Heart right ventricle (tissue), 16 donors: Measurements from ENCODE around the gene PICALM. TPM values are rescaled to one million over a fixed set of nuclear protein-coding genes. Genes with fewer than 3 reads are reported as not detected.

ENCODE experiments used
- ATAC-seq, 8 donors: fragments of 200-7000 bp; cut with Tn5 transposase; one replicate each; pipeline ENCODE4 v1.9.1; 2020; ENCODE audit warnings: mild to moderate bottlenecking in 8 of 8, moderate library complexity in 8 of 8, moderate number of reproducible peaks in 1 of 8
- DNase-seq, 2 donors: peaks; one replicate each; pipeline ENCODE4 v3.0.0-alpha.2; 2020
- H3K27ac ChIP-seq, 10 donors: fragments of 200-600 bp; sonication (generic) in 2 of 10; one replicate each; pipeline versions ENCODE4 v1.5.0 to v1.8.0; 2020 to 2022; ENCODE audit warnings: mild to moderate bottlenecking in 3 of 10
- H3K27me3 ChIP-seq, 7 donors: fragments of 200-600 bp; one replicate each; pipeline ENCODE4 v1.8.0; 2021 to 2022; ENCODE audit warnings: mild to moderate bottlenecking in 2 of 7
- H3K36me3 ChIP-seq, 9 donors: fragments of 200-600 bp; sonication (generic) in 1 of 9; one replicate each; pipeline versions ENCODE4 v1.5.0 to v1.8.0; 2020 to 2022; ENCODE audit warnings: mild to moderate bottlenecking in 2 of 9
- H3K4me1 ChIP-seq, 9 donors: fragments of 200-600 bp; sonication (generic) in 1 of 9; one replicate each; pipeline versions ENCODE4 v1.5.0 to v1.8.0; 2020 to 2022; ENCODE audit warnings: mild to moderate bottlenecking in 4 of 9
- H3K4me3 ChIP-seq, 10 donors: fragments of 200-600 bp; sonication (generic) in 2 of 10; one replicate each; pipeline versions ENCODE4 v1.5.0 to v1.8.0; 2020 to 2022; ENCODE audit warnings: mild to moderate bottlenecking in 7 of 10, moderate library complexity in 2 of 10
- H3K9me3 ChIP-seq, 11 donors: fragments of 200-600 bp in 10 of 11; sonication (generic) in 2 of 11; one replicate each; pipeline versions ENCODE4 v1.5.0 to v1.8.0; 2013 to 2022; ENCODE audit warnings: mild to moderate bottlenecking in 2 of 11, control low read depth in 1 of 11, moderate library complexity in 1 of 11
- CTCF ChIP-seq, 9 donors: fragments of 200-600 bp; sonication (generic) in 2 of 9; IDR thresholded peaks; one replicate each; pipeline versions ENCODE4 v1.5.0 to v1.8.0; 2021 to 2022; ENCODE audit warnings: antibody characterized with exemption in 9 of 9, mild to moderate bottlenecking in 5 of 9, moderate library complexity in 1 of 9
- WGBS, 2 donors: extraction: QIAGEN DNeasy Blood & Tissue Kit; methylation state at CpG; one replicate each; pipeline ENCODE4 v1.1.7; 2013; ENCODE audit warnings: inconsistent platforms in 1 of 2; 5-methylcytosine and 5-hydroxymethylcytosine counted together
- intact Hi-C, 10 donors: fragments of 100-400 bp; cut with DNase I; formaldehyde crosslinking; loops; one replicate each; pipeline versions ENCODE4 v1.11.1 to v1.14.2; 2022
- polyA plus RNA-seq, 2 donors: library from polyadenylated mRNA; stranded (reverse); fragments of 200-250 nt; gene quantifications; one replicate each; pipeline ENCODE4 v1.2.3, GENCODE V29; 2013
- total RNA-seq, 10 donors: library from RNA; stranded (reverse); fragmentation: NEBNext Ultra II Directional in 3 of 10; extraction: Animal tissue kit (Norgen Biotek cat#: 25700) in 3 of 10; gene quantifications; one replicate each; pipeline versions ENCODE4 v1.2.1 to v1.2.4, GENCODE V29; 2021 to 2023
- donor health status: Arrhythmogenic right ventricular cardiomyopathy.
- donor health status: ischemic (EF 13 %, LVEDD 7.1; RV severe dilation, severe dysfunction).
- donor health status: healthy with polysubstance abuse.
- donor health status: DM: no; HTN: yes; CAD: no.
- donor health status: DM: no; HTN: no; CAD: no.
- donor health status: ischemic (EF 25% LVEDD 6.9; RV normal size, moderate dysfunction).
- donor health status: ischemic (EF 25% LVEDD 5.7; RV mildly dilated, moderate dysfunction).
- donor health status: healthy.
- donor health status: DM: yes; HTN: yes; CAD: no.
- donor health status: Ischemic cardiomyopathy.
- donor health status: ischemic (EF 35%, LVEDD 5.7; RV mildly dilated, moderate dysfunction).
- donor health status: nonischemic (EF 11% LVEDD 7.7; RV severe dilation, severe dysfunction).
- donor health status: DM: yes; HTN: yes; CAD: no.
- donor health status: PGD.
- donor health status: ischemic (EF 29% LVEDD 5.4; RV normal size, mild dysfunction).
- donor health status: nonischemic (EF 23%, LVEDD 6.1; RV moderate dilation, normal function).

The PICALM gene
- total and polyA plus RNA-seq, 12 donors: 40.7 to 206 (median 161) TPM

GRCh38 chr11:85918910-85919794, 149.7 kb downstream of the PICALM start:
- H3K27me3 ChIP-seq: peaks cover 0 to 6% (median 0%) of the 10 kb centered on the region in 7 donors
- DNase-seq: no peak
- intact Hi-C loops: no loop called here
- H3K9me3 ChIP-seq: peaks cover 0 to 10% (median 0%) of the 10 kb centered on the region in 11 donors
- no peak for TF ChIP-seq CTCF (IDR thresholded peaks at IDR 0.05)
- peaks cover 0 to 2% (median 0%) of the 10 kb centered on the region in 9 donors for H3K4me1 ChIP-seq
- no peak for ATAC-seq
- WGBS, 2 donors: 85 to 89% methylated on average over 4 of the region's 4 CpGs
- H3K4me3 ChIP-seq: no peak overlapping the region
- no peaks in the 10 kb centered on the region for H3K36me3 ChIP-seq
- H3K27ac ChIP-seq: no peak overlapping the region

- Histone ChIP-seq H3K4me1 (peaks cover 0 to 15% (median 0%) of the 10 kb centered on the region in 9 donors), H3K36me3 (no peaks in the 10 kb centered on the region), H3K27me3 (no peaks in the 10 kb centered on the region), H3K9me3 (peaks cover 0 to 10% (median 0%) of the 10 kb centered on the region in 11 donors), H3K27ac (no peak overlapping the region), H3K4me3 (no peak overlapping the region)
- 89 to 90% methylated on average over 6 of the region's 6 CpGs for WGBS, 2 donors
- intact Hi-C loops: no loop called here
- DNase-seq (no peak), ATAC-seq (no peak)
- no peak for TF ChIP-seq CTCF (IDR thresholded peaks at IDR 0.05)
These were observed 154.5 kb downstream of the PICALM start for GRCh38 chr11:85914425-85914824.

GRCh38 chr11:85913513-85913912, 155.4 kb downstream of the PICALM start:
- Histone ChIP-seq H3K4me1 (peaks cover 0 to 15% (median 0%) of the 10 kb centered on the region in 9 donors), H3K9me3 (peaks cover 0 to 10% (median 0%) of the 10 kb centered on the region in 11 donors), H3K36me3 (no peaks in the 10 kb centered on the region), H3K27ac (no peak overlapping the region), H3K4me3 (no peak overlapping the region), H3K27me3 (no peaks in the 10 kb centered on the region)
- no peak for TF ChIP-seq CTCF (IDR thresholded peaks at IDR 0.05)
- DNase-seq (no peak), ATAC-seq (no peak)
- intact Hi-C loops: no loop called here

- Histone ChIP-seq H3K9me3 (peaks cover 0 to 10% (median 0%) of the 10 kb centered on the region in 11 donors), H3K36me3 (no peaks in the 10 kb centered on the region), H3K27ac (no peak overlapping the region), H3K4me1 (peaks cover 0 to 15% (median 0%) of the 10 kb centered on the region in 9 donors), H3K27me3 (no peaks in the 10 kb centered on the region), H3K4me3 (no peak overlapping the region)
- WGBS, 2 donors: 52 to 67% methylated on average over 2 of the region's 2 CpGs
- intact Hi-C loops: no loop called here
- no peak for ATAC-seq
- DNase-seq: no peak
- TF ChIP-seq CTCF (IDR thresholded peaks at IDR 0.05): no peak
These were observed 156.5 kb downstream of the PICALM start for GRCh38 chr11:85912414-85912813.

Other genes with a start within 250 kb of the PICALM start
- gene CCDC83, start 213.7 kb downstream of the PICALM start, total RNA-seq: not detected
- not detected for gene CCDC83, start 213.7 kb downstream of the PICALM start, polyA plus RNA-seq
- 10 to 100 TPM in 4 of 10 donors, 1 to 10 TPM in 6; 8.2 to 14.6 (median 9.6) TPM for gene EED, start 175.7 kb upstream of the PICALM start, total RNA-seq
- 10 to 100 TPM in 1 of 2 donors, 1 to 10 TPM in 1; 8.0 to 17.3 TPM for gene EED, start 175.7 kb upstream of the PICALM start, polyA plus RNA-seq
- gene HIKESHI, start 233.2 kb upstream of the PICALM start, total RNA-seq: 10 to 100 TPM; 42.5 to 54.6 (median 47.1) TPM
- 10 to 100 TPM; 44.0 to 78.7 TPM for gene HIKESHI, start 233.2 kb upstream of the PICALM start, polyA plus RNA-seq